Endometrium (tissue), 2 donors: ENCODE measurements around the gene HOXC10.

Source experiments
- FAIRE-seq: peaks from 2 replicates; lab custom pipeline; 2012; peaks lifted over from hg19 to GRCh38; lab: Jason Lieb, UNC
- donor health status: control.
- donor health status: control.

Gene HOXC10

GRCh38 chr12:54017027-54017788 is 32.3 kb downstream of the HOXC10 start:
- FAIRE-seq, result no peak

DNA sequence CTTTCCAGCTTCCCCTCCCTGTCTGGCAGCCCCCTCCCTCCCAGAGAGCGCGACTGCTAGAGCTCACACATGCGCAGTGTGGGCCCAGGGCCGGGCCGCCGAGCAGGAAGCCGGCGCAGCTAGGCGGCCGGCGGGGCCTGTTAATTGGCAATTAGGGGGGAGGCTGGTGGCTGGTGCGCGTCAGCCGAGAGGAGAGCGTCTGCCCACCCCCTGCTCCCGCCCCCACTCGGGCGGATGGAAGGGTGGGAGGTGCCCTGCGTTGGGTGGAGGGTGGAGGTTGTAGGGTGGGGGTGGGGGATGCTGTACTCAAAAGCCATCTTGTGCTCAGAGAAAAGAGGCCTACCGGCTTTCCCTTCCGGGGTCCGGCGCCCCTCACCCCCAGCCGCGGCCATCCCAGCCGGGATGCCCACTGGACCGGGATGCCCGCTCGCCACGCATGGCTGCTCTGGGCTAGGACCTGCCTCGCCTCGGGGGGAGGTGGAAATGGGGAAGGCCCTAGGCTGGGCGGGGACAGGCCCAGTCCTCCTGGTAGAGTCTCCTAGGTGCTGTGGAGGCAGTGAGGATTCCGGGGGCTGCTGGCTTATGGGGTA is 33.0 kb downstream of the HOXC10 start:
- no peak for FAIRE-seq

DNA sequence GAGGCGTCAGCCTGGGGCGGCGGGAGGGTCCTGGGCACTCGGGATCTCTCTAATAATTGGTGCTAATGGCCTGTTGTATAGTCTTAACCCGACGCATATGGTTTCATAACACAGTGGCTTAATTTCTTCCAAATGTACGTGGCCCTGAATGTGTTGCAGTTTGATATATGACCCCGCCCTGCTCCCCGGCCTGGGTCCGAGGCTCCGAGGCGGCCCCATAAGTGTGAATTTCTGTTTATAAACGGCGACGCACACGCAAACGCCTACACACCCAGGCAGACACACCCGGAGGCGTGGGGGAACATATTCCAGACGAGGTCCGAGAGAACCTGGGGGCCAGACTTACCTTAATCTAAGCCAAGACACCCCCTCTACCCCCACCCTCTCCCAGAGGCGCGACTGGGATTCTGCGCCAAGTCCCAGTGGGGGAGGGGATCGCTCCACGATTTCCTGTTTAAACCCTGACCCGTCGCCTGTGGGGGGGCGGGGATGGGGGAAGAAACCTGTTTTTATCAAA is 33.6 kb downstream of the HOXC10 start:
- no peak for FAIRE-seq

DNA sequence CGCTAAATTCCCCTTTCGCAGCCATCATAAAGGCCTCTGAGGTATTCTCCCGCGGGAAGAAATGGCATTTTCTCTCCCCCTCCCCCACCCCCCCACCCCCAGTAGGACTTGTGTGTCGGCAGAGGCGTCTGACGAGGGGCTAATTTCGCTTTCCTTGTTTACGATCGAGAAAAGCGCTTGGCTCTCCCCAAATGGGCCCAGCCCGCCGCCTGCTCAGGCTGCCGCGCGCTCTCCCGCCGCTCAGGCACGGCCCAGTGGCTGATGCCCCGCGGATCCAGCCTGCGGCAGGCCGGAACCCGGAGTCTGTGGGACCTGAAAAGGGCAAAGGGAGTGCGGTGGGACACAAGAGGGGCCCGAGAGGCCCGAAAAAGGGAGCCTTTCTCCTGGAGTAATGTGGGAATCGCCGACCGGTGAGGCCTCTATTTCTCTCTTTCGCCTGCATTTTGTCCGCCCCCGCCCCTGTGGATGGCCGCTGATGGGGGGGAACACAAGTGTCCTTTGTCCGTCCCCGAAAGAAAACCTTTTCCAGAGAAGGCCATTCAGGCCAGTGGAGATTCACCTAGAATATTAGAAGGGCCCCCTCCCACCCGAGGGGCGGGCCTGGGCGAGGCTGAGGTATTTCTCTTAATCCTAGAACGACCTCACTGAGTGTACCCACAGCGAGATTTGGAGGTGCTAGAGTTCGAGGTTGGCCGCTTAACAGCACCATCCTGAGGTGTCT is 34.3 kb downstream of the HOXC10 start:
- no peak for FAIRE-seq

- FAIRE-seq, result no peak
Observed at GRCh38 chr12:54019924-54020590, 35.1 kb downstream of the HOXC10 start.

DNA sequence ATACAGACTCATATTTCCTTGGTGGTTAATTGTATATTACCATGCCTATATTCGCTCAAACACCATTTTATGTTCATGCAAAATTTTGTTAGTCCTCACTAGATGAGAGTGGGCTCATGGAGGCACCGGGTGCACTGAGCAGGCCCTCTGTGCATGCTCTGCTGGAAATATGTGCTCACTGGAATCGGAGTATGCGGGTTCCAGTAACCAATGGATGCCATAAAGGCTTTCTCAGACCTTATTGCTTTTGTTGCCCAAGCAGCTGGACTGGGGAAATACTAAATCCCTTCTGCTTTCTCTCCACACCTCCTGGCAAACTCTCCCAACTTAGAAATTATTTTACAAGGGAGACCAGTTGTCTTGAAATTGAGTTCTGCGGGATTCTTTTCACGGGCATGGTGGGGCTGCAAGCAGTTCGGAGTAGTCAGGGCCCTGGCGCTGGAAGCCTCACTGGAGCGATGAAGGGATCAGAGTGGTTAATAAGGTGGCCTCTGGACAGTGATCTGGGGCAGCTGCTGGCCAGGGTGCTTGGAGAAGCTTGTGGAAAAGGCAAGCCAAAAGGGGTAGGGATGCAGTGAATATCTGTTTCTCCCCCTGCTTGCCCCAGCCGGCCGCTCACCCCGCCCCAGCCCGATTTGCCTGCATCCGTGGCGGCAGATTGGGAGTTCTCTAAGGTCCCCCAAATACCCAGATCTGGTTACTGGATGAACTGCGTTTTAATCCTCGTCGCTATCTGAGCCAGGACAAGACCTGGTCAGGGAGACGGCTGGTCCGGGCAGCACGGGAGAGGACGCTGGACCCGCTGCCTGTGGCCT is 35.9 kb downstream of the HOXC10 start:
- FAIRE-seq, result no peak

- no peak for FAIRE-seq
Observed at GRCh38 chr12:54021432-54022013, 36.6 kb downstream of the HOXC10 start.

DNA sequence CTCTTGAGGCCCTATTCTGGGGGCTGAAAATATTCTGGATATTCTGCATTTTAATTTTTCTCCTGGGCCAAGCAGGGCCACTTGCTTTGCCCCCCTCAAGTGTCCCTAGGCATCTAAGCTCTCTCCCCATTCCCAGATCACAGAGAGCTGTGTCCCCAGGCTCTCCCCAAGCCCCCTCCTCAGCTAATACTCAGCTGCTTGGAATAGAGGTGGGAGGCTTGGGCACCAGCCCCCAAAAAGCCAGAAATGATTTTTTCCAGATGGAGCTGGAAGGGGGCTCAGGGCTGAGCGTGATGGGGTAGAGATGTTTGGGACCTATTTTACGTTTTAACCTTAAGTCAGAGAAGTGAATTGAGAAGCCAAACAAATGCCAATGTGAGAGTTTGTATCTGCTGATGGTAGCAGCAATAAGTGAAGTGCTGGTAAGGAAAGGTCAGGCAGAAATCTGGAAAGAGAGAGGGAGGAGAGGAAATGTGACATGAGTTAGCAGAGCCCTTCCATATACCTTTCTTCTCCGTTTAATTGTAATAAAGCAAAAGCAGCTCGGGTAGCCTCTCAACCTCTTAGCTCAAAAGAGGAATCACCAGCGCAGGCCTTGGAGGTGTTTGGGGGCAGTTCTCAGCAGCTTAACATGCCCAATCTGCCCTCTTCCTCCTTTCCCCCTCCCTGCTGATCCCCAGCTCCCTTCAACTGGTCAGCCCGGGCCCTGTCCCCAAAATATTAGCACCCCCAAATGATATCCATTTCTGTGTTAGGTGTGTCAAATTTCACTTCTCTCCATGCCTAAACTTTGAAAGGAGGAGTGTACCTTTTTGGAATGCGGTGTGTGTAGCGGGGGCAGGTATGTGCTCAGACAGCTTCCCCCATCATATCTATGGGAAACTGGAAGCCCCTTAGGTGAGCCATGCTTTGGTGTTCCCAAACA is 38.3 kb downstream of the HOXC10 start:
- FAIRE-seq, result no peak

- no peak for FAIRE-seq
Observed at GRCh38 chr12:54024127-54024526, 39.2 kb downstream of the HOXC10 start.

- no peak for FAIRE-seq
Observed at GRCh38 chr12:54024581-54025305, 39.8 kb downstream of the HOXC10 start.

DNA sequence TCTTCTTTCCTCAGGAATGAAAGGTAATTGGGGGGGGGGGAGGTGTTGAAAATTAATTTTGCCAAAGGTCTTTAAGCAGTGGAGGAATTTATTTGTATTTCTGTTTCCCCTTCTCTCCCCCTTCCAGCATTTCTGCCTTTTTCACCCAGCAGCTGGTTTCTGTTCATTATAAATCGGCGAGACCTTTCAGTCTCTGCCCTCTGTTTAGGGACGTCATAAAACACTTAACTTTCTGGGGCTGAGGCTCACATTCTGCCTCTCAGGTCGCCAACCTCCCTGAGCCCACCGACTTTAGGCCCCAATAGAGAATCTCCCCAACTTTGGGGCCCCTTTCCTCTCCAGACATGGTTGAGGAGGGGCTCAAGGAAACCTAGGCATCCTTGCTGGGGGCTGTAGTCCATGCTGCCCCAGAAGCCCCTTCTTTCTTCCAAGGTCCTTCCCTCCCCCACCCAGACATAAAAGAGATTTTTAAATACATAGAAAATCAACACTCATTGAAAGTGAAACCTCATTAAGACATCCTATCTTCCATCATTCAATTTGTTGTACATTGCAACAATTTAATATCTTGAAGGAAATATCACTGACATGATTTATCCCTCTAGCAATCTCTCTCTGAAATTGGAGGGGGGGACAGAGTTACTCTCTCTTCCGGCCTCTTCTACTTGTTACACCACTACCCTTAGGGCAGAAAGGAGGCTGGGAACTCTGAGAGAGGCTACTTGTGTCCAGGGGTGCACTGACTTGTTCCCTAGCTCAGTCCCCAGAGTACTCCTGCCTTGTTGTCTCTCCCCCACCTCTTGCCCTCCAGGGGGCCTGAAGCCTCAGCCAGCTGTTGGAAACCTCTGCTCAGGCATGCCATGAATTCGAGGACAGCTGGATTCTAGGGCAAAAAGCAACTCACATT is 40.8 kb downstream of the HOXC10 start:
- FAIRE-seq, result no peak

- no peak for FAIRE-seq
Observed at GRCh38 chr12:54026640-54027441, 41.9 kb downstream of the HOXC10 start.

DNA sequence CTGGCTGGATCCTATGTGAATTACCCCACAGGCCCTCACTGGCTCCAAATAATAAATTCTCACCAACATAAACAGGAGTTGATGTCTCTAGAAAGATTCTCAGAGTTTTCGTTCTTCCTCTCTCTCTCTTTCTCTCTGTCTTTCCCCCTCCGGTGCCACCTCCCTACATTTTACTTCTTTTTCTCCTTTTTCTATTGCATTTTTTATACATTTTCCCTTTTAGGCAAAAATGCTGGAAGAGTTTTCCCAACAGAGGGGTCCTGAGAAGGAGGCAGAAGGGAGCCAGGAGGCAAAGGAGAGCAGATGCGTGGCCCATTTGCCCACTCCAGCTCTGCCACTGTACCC is 42.5 kb downstream of the HOXC10 start:
- FAIRE-seq, result no peak

DNA sequence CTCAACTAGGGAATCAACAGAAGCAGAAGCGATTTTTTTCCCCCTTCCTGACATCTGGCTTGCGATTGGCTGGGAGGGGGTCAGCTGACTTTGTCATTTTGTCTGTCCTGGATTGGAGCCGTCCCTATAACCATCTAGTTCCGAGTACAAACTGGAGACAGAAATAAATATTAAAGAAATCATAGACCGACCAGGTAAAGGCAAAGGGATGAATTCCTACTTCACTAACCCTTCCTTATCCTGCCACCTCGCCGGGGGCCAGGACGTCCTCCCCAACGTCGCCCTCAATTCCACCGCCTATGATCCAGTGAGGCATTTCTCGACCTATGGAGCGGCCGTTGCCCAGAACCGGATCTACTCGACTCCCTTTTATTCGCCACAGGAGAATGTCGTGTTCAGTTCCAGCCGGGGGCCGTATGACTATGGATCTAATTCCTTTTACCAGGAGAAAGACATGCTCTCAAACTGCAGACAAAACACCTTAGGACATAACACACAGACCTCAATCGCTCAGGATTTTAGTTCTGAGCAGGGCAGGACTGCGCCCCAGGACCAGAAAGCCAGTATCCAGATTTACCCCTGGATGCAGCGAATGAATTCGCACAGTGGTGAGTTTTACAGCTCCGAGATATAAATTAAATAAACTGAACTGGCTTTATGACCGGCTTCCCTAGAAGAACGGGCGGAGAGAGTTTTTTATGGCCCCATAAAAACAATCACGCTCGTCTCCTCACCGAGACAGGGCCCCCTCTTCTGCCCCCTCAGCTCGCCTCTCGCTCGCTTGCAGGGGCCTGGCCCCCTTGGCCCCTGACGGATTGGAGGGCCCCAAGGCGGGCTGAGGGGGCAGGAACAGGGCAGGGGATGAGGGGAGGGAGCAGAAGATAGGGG is 43.6 kb downstream of the HOXC10 start, which contains the start of gene HOXC6:
HOXC6 (plus strand) TSS at position 127 of the 888 bp plus-strand sequence; CDS start at position 209, 82 bp downstream.
- no peak for FAIRE-seq

GRCh38 chr12:54029529-54030441 is 44.8 kb downstream of the HOXC10 start:
- FAIRE-seq, result no peak
